Ishikawa (cell line): ENCODE results near the gene METTL27.

Source experiments
- CEBPB ChIP-seq: IDR thresholded peaks from 2 replicates; pipeline ENCODE4 v1.6.1; 2012
- CREB1 ChIP-seq: IDR thresholded peaks from 2 replicates; pipeline ENCODE4 v1.6.1; 2012; ENCODE audit warnings: low read depth
- EGR1 ChIP-seq: IDR thresholded peaks from 2 replicates; pipeline ENCODE4 v1.6.1; 2012
- EP300 ChIP-seq: IDR thresholded peaks from 2 replicates; pipeline ENCODE4 v1.6.1; 2012; ENCODE audit warnings: borderline replicate concordance
- FOXM1 ChIP-seq: IDR thresholded peaks from 2 replicates; pipeline ENCODE4 v1.6.1; 2012; ENCODE audit warnings: low read depth, borderline replicate concordance
- MAX ChIP-seq: IDR thresholded peaks from 2 replicates; pipeline ENCODE4 v1.6.1; 2012
- NFIC ChIP-seq: IDR thresholded peaks from 2 replicates; pipeline ENCODE4 v1.6.1; 2012
- RAD21 ChIP-seq: IDR thresholded peaks from 2 replicates; pipeline ENCODE4 v1.6.1; 2012; ENCODE audit warnings: low read depth
- REST ChIP-seq: IDR thresholded peaks from 2 replicates; pipeline ENCODE4 v1.6.1; 2012; ENCODE audit warnings: low read depth, mild to moderate bottlenecking
- TAF1 ChIP-seq: IDR thresholded peaks from 2 replicates; pipeline ENCODE4 v1.6.1; 2012; ENCODE audit warnings: low read depth, mild to moderate bottlenecking
- TCF12 ChIP-seq: IDR thresholded peaks from 2 replicates; pipeline ENCODE4 v1.6.1; 2012; ENCODE audit warnings: low read depth
- TEAD4 ChIP-seq: IDR thresholded peaks from 2 replicates; pipeline ENCODE4 v1.6.1; 2012
- USF1 ChIP-seq: IDR thresholded peaks from 2 replicates; pipeline ENCODE4 v1.6.1; 2012
- YY1 ChIP-seq: IDR thresholded peaks from 2 replicates; pipeline ENCODE4 v1.6.1; 2012; ENCODE audit warnings: low read depth
- ZBTB7A ChIP-seq: IDR thresholded peaks from 2 replicates; pipeline ENCODE4 v1.6.1; 2012; ENCODE audit warnings: low read depth

Gene METTL27

GRCh38 chr7:73872056-73872908 lies 30.0 kb upstream of the METTL27 start:
- TF ChIP-seq NFIC (no peak), CEBPB (no peak), YY1 (no peak), CREB1 (no peak), MAX (no peak), TCF12 (no peak), USF1 (no peak), EP300 (no peak), ZBTB7A (no peak), TEAD4 (no peak), FOXM1 (no peak), EGR1 (no peak), TAF1 (no peak), REST (no peak), RAD21 (no peak)

- no peak for TF ChIP-seq FOXM1
- TF ChIP-seq CREB1, result no peak
- no peak for TF ChIP-seq MAX
- TF ChIP-seq ZBTB7A, result no peak
- TF ChIP-seq EP300, result no peak
- no peak for TF ChIP-seq USF1
- TF ChIP-seq TAF1, result no peak
- TF ChIP-seq TEAD4, result no peak
- TF ChIP-seq REST, result no peak
- TF ChIP-seq RAD21, result no peak
- no peak for TF ChIP-seq NFIC
- TF ChIP-seq TCF12, result no peak
- TF ChIP-seq CEBPB, result no peak
These were observed 29.1 kb upstream of the METTL27 start for GRCh38 chr7:73871163-73872011.

GRCh38 chr7:73870041-73870492 lies 27.8 kb upstream of the METTL27 start:
- no peak for TF ChIP-seq REST
